OCI-LY3 (cell line): ENCODE data around the gene LECT2.

Experiments
- H2AFZ ChIP-seq: fragments of 200-600, 300-600 bp; shearing (Covaris generic); 2 replicates; pipeline ENCODE4 v1.6.0; 2014; ENCODE audit warnings: antibody characterized with exemption, low read depth, low read length
- H3K27ac ChIP-seq: fragments of 200-600, 300-600 bp; sonication (generic); 2 replicates; pipeline ENCODE4 v1.5.1; 2014; ENCODE audit warnings: mild to moderate bottlenecking, low read length, moderate library complexity, mixed read lengths
- H3K27me3 ChIP-seq: fragments of 200-600, 300-600 bp; sonication (generic); 2 replicates; pipeline ENCODE4 v1.6.1; 2014; ENCODE audit warnings: low read depth, low read length, mixed read lengths
- H3K36me3 ChIP-seq: fragments of 200-600, 300-600 bp; sonication (generic); replicated peaks from 2 replicates; pipeline ENCODE3; 2014; ENCODE audit warnings: low read depth, low read length, mixed read lengths
- H3K4me1 ChIP-seq: fragments of 300-600, 200-600 bp; sonication (generic); 2 replicates; pipeline ENCODE4 v1.6.1; 2014; ENCODE audit warnings: low read length, mixed read lengths
- H3K4me2 ChIP-seq: fragments of 200-600, 300-600 bp; sonication (generic); 2 replicates; pipeline ENCODE4 v1.6.1; 2014; ENCODE audit warnings: low read length, mixed read lengths
- H3K4me3 ChIP-seq: fragments of 300-600, 200-600 bp; sonication (generic); 2 replicates; pipeline ENCODE4 v1.5.1; 2014; ENCODE audit warnings: antibody characterized with exemption, mild to moderate bottlenecking, low read length, moderate library complexity
- H3K79me2 ChIP-seq: fragments of 300-600, 200-600 bp; shearing (Covaris generic); 2 replicates; pipeline ENCODE4 v1.6.1; 2014; ENCODE audit warnings: mild to moderate bottlenecking, low read length, mixed read lengths
- H3K9ac ChIP-seq: fragments of 300-600, 200-600 bp; shearing (Covaris generic); 2 replicates; pipeline ENCODE4 v1.6.0; 2014; ENCODE audit warnings: mild to moderate bottlenecking, low read length, moderate library complexity
- H3K9me3 ChIP-seq: fragments of 200-600, 300-600 bp; shearing (Covaris generic); 2 replicates; pipeline ENCODE4 v1.6.1; 2014; ENCODE audit warnings: low read length, mixed read lengths; ENCODE audit not compliant: insufficient read depth
- H4K20me1 ChIP-seq: fragments of 200-600, 300-600 bp; sonication (generic); 2 replicates; pipeline ENCODE4 v1.6.1; 2016; ENCODE audit warnings: low read length, mixed read lengths; ENCODE audit not compliant: insufficient read depth
- CTCF ChIP-seq: fragments of 200-600, 300-600 bp; sonication (generic); IDR thresholded peaks from 2 replicates; pipeline ENCODE4 v1.5.1; 2014; ENCODE audit warnings: antibody characterized with exemption, low read length, low read depth
- EZH2phosphoT487 ChIP-seq: fragments of 200-600 bp; shearing (Covaris generic); IDR thresholded peaks from 2 replicates; pipeline ENCODE4 v1.6.1; 2018; ENCODE audit warnings: antibody characterized with exemption, mixed run types, low read depth

LECT2 gene

GRCh38 chr5:135971701-135972100, 16.9 kb upstream of the LECT2 start:
- no peaks in the 10 kb centered on the region for H4K20me1 ChIP-seq
- peaks cover 33% of the 10 kb centered on the region for H3K27me3 ChIP-seq
- H3K27ac ChIP-seq: no peak overlapping the region
- H3K9ac ChIP-seq: no peak overlapping the region
- H3K4me1 ChIP-seq: no peaks in the 10 kb centered on the region
- H3K36me3 ChIP-seq: no peaks in the 10 kb centered on the region
- no peak for TF ChIP-seq EZH2phosphoT487
- TF ChIP-seq CTCF: no peak
- H3K79me2 ChIP-seq: no peaks in the 10 kb centered on the region
- no peak overlapping the region for H2AFZ ChIP-seq
- H3K4me3 ChIP-seq: no peak overlapping the region
- H3K4me2 ChIP-seq: no peak overlapping the region
- no peaks in the 10 kb centered on the region for H3K9me3 ChIP-seq

DNA sequence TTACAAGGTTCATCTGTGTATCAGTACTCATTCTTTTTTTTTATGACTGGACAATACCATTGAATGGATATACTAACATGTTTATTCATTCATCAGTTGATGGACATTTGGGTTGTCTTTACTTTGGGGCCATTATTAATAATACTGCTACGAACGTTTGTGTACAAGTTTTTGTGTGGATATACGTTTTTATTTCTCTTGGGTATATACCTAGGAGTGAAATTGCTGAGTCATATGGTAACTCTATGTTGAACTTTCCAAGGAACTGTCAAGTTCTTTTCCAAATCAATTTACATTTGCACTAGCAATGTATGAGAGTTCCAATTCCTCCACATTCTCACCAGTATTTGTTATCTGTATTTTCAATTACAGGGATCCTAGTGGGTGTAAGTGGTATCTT, 12.0 kb upstream of the LECT2 start:
- no peaks in the 10 kb centered on the region for H4K20me1 ChIP-seq
- no peak for TF ChIP-seq EZH2phosphoT487
- no peak for TF ChIP-seq CTCF

GRCh38 chr5:135966165-135966564, 11.4 kb upstream of the LECT2 start:
- Histone ChIP-seq H3K27me3 (no peaks in the 10 kb centered on the region), H3K27ac (no peak overlapping the region), H3K4me2 (no peak overlapping the region), H3K9me3 (no peaks in the 10 kb centered on the region), H3K4me1 (peaks cover 18% of the 10 kb centered on the region), H4K20me1 (no peaks in the 10 kb centered on the region), H3K4me3 (no peak overlapping the region), H3K79me2 (no peaks in the 10 kb centered on the region), H2AFZ (no peak overlapping the region), H3K36me3 (no peaks in the 10 kb centered on the region), H3K9ac (no peak overlapping the region)
- TF ChIP-seq CTCF (no peak), EZH2phosphoT487 (no peak)

More for the DNA sequence above, 12.0 kb upstream of the LECT2 start:
- no peak overlapping the region for H3K27ac ChIP-seq
- H3K79me2 ChIP-seq: no peaks in the 10 kb centered on the region
- no peaks in the 10 kb centered on the region for H3K36me3 ChIP-seq
- no peak overlapping the region for H2AFZ ChIP-seq
- H3K9me3 ChIP-seq: no peaks in the 10 kb centered on the region
- peaks cover 18% of the 10 kb centered on the region for H3K4me1 ChIP-seq
- H3K4me3 ChIP-seq: no peak overlapping the region
- no peak overlapping the region for H3K4me2 ChIP-seq
- no peaks in the 10 kb centered on the region for H3K27me3 ChIP-seq
- no peak overlapping the region for H3K9ac ChIP-seq

DNA sequence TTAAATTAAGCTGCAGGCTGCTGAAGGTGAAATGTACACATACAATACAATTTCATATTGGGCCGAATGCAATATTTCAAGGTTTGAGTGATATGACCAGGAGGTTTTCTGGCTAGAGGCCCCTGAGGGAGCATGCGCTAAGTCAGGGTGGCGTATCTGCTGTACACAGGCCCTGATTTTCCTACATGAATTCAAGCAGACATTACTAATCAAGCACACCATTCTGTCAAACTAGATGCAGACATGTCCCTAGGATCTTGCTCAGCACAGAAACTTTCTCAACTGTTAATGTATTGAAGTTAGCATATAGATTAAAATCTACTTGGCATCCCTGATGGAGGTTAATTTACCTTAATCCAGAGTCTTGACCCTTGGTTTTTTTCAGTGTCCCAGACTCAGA, 10.7 kb upstream of the LECT2 start:
- H4K20me1 ChIP-seq: no peaks in the 10 kb centered on the region
- no peaks in the 10 kb centered on the region for H3K27me3 ChIP-seq
- no peak overlapping the region for H3K27ac ChIP-seq
- H3K4me1 ChIP-seq: peaks cover 18% of the 10 kb centered on the region
- no peak overlapping the region for H3K9ac ChIP-seq
- no peak overlapping the region for H3K4me3 ChIP-seq
- H3K9me3 ChIP-seq: no peaks in the 10 kb centered on the region
- H3K36me3 ChIP-seq: no peaks in the 10 kb centered on the region
- TF ChIP-seq CTCF (no peak), EZH2phosphoT487 (no peak)
- no peak overlapping the region for H2AFZ ChIP-seq
- H3K4me2 ChIP-seq: peak overlapping the region; percentile 52; the same call in 1 of the 2 replicates
- no peaks in the 10 kb centered on the region for H3K79me2 ChIP-seq
